GM18870 (cell line): ENCODE data around the gene AFM.
"Not testable (repeated sequence)": the region's sequence is repeated elsewhere in the genome, so short reads cannot be mapped to it uniquely, and the experiment has no call there.

Source experiments
- ATAC-seq: cut with Tn5 transposase; IDR thresholded peaks from one replicate; pipeline ENCODE4 v1.9.1; 2021; ENCODE audit warnings: moderate library complexity; ENCODE audit not compliant: unreplicated experiment

Gene AFM

GRCh38 chr4:73501664-73502265, 20.2 kb downstream of the AFM start:
- ATAC-seq = no peak

- ATAC-seq = no peak
Observed at GRCh38 chr4:73505567-73505966, 24.0 kb downstream of the AFM start.

GRCh38 chr4:73507541-73507940, 26.0 kb downstream of the AFM start:
- ATAC-seq = no peak

GRCh38 chr4:73508651-73509050, 27.1 kb downstream of the AFM start:
- no peak for ATAC-seq

- ATAC-seq = no peak
Observed at GRCh38 chr4:73518340-73518739, 36.8 kb downstream of the AFM start.

GRCh38 chr4:73520821-73521220, 39.3 kb downstream of the AFM start:
- ATAC-seq = no peak

GRCh38 chr4:73523126-73523525, 41.6 kb downstream of the AFM start:
- no peak for ATAC-seq

- no peak for ATAC-seq
Observed at GRCh38 chr4:73525611-73526010, 44.1 kb downstream of the AFM start.

GRCh38 chr4:73527196-73527595, 45.7 kb downstream of the AFM start:
- peak; percentile 89 for ATAC-seq

- ATAC-seq = no peak
Observed at GRCh38 chr4:73528171-73528570, 46.6 kb downstream of the AFM start.

GRCh38 chr4:73533515-73534422, 52.2 kb downstream of the AFM start:
- ATAC-seq = no peak

- no peak for ATAC-seq
Observed at GRCh38 chr4:73538162-73538561, 56.6 kb downstream of the AFM start.

GRCh38 chr4:73539386-73539785, 57.8 kb downstream of the AFM start:
- ATAC-seq = no peak

GRCh38 chr4:73540826-73541225, 59.3 kb downstream of the AFM start:
- ATAC-seq = no peak

GRCh38 chr4:73541251-73541650, 59.7 kb downstream of the AFM start:
- ATAC-seq = no peak

GRCh38 chr4:73544620-73545019, 63.1 kb downstream of the AFM start:
- ATAC-seq = no peak

- not testable (repeated sequence) for ATAC-seq
Observed at GRCh38 chr4:73550865-73551264, 69.3 kb downstream of the AFM start.
